NCI-H2227 (cell line): ENCODE results near the gene ILKAP.

Source experiments
- DNase-seq: peaks from one replicate; lab custom pipeline; 2025; ENCODE audit not compliant: unreplicated experiment; lab: John Stamatoyannopoulos, UW

Gene ILKAP

DNA sequence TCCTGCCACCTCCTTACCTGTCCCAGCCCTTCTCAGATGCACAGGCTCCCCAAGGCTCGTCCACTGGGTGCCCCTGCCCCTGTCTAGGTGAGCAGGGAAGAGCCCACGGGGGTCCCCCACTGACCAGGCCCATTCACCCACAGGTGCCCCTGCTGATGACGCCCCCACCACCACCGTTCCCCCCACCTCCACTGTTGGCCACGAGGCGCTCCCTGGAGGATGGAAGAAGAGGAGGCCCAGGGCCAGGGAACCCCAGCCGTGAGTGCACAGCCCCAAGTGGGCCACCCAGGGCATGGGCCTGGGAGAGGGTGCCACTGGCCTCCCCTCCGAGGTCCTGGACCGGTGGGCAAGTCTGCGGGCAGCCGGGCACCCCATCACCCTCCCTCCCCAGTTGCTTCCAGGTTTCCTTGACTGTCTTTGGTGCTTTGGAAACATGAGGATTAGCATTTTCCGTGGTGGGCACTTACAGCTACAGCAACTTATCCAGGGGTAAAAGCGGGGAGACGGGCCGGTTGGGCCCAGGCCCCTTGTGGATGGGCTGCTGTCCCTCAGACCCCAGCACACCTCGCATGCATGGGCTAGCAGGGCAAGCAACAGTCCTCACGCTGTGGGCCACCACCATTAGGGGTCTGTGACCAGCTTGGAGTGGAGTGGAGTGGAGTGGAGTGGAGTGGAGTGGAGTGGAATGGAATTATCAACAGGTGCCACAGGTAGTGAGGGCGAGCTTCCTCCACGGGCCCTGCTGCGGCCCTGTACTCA is 78.2 kb downstream of the ILKAP start:
- no peak for DNase-seq

DNA sequence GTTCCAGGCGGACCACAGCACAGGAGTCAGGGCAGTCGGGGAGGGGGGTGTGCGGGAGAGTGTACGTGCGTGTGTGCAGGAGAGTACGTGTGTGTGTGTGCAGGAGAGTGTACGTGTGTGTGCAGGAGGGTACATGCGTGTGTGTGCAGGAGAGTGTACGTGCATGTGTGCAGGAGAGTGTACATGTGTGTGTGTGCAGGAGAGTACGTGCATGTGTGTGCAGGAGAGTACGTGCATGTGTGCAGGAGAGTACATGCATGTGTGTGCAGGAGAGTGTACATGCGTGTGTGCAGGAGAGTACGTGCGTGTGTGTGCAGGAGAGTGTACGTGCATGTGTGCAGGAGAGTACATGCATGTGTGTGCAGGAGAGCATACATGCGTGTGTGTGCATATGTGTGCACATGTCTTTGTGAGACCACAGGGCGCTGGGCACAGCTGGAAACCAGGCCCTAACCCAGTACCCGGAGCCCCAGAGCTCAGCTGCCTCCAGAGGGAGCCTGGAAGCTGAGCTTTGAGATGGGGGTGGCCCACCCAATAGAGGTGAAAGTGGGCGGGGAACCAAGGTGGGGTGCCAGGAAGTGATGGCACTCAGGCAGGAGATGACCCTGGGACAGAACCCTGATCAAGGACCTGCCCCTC is 78.9 kb downstream of the ILKAP start:
- no peak for DNase-seq

DNA sequence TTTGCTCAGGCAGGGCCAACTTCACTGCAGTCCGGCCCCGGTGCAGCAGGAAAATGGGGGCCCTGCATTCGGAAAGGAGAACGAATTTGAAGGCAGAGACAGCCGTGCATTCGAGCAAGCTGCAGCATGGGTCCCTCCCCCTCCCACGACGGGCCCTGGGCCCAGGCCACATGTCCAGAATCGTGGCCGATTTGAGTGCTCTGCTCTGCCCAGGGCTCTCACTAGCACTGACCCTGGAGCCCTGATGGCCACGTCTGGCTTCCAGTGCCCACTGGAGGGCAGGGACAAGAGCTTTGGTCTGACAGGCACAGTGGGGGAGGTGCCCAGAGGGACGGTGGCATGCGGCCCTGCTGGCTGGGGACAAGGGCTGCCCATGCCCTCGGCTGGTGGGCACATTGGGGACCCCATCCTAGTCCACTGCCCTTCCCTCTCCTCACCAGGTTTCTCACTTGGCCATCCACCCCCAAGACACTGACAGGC is 79.5 kb downstream of the ILKAP start:
- DNase-seq, result no peak

DNA sequence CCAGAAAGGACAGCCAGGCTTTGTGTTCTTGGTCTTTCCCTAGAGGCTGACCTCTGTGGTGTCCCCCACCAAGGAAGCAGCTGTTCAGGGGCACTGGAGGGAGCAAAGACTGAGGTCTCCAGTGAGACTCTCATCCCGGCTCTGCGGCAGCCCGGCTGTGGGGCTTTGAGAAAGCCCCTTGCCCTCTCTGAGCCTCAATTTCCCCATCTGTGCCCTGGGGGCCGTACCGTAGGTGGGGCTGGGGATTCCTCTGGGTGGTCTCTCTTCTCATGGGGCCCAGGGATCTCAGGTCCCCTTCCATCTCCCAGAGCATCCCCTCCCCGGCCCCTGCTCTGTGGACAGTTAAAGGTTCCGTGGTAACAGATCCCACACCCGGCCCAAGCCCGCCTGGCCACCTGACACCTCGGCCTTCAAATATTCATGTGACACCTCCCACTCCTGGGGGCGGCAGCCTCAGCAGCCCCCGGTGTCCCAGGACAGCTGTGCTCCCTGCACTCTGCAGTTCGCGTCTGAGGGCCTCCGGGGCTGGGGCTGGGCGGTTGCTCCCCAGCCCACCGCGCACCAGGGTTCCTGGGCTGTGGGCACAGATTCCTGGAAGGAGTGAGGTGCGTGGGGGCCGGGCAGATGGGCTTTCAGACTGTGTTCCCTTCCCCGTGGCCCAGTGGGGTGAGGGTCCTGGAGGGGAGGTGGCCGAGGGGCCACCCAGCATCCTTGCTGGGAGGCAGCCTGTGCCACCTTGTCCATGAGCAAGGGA is 80.1 kb downstream of the ILKAP start:
- no peak for DNase-seq

DNA sequence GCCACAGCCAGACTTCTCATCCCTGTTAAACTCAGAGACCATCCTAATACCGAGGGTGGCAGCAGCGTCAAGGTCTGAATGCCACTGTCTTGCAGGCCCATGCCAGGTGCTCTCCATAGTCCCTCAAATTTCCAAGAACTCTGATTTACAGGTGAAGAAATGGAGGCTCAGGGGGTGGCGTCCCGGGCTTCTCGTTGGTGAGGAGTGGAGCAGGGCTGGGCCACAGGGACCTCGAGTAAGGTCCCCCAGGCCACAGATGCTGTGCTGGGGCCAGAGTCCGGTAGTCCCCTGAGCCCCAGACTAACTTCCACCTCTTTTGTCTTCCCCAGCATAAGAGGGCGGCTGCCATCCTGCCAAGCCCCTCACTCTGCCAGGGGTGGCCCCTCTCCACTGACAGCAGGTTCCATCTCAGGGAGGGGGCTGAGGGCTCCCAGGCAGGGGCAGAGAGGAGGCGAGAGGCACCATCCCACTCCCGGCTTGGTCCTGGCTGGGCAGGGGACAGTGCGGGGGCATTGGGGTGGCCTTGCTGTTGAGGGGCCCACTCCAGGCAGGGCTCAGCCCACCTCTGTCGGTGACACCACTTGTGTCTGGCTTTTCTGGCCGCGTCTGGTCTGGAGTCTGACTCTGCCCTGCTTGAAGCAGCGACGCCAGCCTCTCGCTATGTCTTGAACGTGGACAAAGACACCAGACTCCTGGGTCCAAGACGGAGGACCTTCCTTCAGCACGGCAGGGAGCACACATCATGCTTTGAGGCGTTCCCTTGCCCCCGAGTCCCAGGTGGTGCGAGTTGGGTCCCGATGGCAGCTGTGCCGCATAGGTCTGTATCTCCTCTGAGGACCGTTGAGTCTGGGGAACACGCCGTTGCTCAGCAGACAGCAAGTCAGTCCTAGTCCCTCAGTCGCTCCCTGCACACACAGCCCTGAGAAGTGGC is 80.9 kb downstream of the ILKAP start:
- no peak for DNase-seq

DNA sequence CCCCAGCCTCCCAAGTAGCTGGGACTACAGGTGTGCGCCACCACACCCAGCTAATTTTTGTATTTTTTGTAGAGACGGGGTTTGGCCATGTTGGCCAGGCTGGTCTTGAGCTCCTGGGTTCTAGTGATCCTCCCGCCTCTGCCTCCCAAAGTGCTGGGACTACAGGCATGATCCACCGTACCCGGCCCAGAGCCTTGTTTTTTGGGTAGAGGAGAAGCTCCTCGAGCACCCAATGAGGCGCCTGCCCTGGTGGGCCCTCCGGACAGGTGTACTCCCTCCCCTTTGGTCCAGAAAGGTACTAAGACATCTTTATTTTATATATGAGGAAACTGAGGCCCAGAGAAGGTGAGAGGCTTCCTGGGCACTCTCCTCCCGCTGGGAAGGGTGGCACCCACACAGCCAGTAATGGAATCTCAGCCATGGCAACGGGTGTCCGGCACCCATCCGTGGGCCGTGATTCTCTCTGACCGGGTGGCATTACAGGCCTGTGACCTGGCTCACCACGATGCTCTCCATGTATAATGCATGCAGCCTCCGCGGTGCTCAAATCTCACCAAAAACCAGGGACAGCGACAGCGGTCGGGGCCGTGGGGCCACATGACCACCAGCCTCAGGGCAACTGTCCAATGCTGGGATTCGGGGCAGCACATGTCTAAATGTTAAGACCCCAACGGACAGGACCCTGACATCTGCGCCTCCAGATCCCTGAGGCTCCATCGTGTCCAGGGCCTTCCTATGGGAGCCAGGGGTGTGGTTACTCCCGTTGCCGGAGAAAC is 81.8 kb downstream of the ILKAP start:
- DNase-seq, result no peak

DNA sequence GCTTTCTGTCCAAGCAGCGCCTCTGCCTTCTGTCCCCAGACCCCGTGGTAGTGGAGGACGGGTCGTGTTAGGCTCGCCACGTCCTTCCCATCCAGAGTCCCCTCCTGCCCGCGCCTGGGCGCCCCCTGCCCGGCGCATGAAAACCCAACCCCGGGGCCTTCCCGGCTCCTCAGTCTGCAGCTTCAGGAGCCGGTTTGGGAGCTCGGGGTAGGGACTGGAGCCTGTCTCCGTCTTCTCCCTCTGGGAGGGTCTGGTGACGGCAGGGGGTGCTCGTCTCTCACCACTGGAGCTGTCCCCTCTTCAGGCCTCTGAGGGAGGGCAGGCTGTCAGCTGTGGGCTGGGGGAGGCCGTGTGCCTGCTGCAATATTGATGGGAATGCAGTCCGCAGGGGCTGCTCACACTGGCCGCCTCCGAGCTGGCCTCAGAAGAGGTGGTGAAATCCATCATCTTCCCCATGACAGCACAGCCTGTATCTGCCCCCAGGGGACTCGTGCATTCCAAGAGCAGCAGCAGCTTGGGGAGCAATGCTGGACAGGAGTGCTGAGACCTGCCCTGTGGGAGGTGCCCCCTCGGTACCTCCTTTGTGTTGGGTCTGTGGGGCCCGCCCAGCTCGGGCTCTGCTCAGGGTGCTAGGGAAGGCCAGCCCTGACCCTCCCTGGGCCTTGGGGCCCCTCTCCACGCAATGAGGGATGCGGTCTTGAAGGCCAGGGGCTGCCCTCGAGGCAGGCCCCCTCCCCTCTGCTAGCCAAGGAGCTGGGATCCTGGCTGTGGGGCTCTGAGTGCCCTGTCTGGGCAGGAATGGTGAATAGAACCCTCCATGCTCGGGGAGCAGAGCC is 82.8 kb downstream of the ILKAP start:
- no peak for DNase-seq
